Activated T-cell treated with anti-CD3 and anti-CD28 coated beads, Interleukin-2, amount 50 U/mL, for 48 hours (primary cell): Measurements from ENCODE around the gene SMIM41.

Experiments used
- DNase-seq, 2 experiments: peaks; one replicate each; pipeline ENCODE4 v3.0.0-alpha.2; 2020

The SMIM41 gene

DNA sequence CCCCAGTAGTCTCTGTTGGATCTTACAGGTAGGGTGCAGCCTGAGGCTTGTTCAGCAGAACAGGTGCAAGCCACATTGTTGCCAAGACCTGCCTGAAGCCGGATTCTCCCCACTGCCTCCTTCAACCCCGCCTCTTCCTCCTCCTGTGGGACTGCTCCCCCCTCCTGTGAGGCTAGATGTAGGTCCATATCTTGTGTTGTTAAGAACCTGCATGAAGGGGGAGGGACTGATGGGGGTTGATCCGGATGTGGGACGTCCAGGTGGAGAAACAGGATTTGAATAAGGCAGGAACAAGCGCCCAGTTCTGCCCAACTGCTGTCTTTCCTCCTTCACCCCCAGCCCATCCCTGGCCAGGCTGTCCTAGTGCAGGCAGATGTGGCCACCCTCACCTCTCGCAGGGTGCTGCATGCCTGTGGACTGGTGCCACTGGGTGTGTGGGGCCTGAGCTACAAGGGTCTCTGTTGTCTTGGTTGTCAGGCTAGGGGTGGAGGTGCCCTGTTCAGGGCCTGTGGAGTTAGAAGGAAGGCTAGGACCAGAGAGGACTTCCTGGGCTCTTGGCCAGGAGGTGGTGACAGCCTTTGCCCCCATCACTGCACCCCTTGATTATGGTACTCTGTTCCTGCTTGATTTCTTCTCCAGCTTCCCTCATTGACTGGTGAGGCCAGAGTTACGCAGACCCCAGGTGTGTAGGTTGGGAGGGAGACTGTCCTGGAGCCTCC is 26.9 kb upstream of the SMIM41 start:
- DNase-seq, result peak; percentile 35 to 38

DNA sequence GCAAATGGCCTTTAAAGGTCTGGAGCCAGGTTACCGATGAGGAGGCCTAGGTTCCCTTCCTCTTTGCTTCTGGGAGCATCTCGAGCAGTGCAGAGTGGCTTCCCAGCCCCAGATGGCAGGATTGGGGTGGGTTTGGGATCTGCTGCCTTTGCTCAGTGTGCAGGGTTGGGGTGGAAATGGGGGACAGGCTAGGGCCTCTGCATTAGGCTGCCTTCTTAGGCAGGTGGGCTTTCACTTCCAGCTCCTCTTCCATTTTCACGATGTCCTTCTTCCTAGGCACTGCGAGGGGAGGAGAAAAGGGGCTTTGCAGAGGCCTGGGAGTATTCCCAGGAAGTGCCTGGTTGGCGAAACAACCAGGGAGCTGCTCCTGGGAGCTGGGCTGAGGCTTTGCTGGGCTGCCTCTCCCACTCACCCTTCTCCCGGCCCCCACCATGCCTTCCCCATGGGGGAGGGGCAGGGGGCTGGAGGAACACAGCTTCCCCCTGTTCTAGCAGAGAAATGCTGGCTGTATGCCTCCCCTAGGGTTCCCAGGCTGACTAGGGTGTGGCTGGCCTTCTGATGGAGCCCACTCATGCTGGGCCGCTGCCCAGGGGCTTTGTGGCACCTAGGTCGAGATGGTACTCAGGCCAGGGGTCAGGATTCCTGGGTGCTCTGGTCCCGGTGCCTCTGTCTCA is 25.8 kb upstream of the SMIM41 start:
- DNase-seq, result no peak

DNA sequence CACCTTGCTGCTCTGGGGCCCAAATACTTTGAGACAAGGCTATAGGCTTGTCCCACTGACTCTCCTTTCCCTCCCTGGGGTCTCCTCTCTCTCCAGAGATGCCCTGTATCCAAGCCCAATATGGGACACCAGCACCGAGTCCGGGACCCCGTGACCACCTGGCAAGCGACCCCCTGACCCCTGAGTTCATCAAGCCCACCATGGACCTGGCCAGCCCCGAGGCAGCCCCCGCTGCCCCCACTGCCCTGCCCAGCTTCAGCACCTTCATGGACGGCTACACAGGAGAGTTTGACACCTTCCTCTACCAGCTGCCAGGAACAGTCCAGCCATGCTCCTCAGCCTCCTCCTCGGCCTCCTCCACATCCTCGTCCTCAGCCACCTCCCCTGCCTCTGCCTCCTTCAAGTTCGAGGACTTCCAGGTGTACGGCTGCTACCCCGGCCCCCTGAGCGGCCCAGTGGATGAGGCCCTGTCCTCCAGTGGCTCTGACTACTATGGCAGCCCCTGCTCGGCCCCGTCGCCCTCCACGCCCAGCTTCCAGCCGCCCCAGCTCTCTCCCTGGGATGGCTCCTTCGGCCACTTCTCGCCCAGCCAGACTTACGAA is 25.2 kb upstream of the SMIM41 start:
- no peak for DNase-seq

DNA sequence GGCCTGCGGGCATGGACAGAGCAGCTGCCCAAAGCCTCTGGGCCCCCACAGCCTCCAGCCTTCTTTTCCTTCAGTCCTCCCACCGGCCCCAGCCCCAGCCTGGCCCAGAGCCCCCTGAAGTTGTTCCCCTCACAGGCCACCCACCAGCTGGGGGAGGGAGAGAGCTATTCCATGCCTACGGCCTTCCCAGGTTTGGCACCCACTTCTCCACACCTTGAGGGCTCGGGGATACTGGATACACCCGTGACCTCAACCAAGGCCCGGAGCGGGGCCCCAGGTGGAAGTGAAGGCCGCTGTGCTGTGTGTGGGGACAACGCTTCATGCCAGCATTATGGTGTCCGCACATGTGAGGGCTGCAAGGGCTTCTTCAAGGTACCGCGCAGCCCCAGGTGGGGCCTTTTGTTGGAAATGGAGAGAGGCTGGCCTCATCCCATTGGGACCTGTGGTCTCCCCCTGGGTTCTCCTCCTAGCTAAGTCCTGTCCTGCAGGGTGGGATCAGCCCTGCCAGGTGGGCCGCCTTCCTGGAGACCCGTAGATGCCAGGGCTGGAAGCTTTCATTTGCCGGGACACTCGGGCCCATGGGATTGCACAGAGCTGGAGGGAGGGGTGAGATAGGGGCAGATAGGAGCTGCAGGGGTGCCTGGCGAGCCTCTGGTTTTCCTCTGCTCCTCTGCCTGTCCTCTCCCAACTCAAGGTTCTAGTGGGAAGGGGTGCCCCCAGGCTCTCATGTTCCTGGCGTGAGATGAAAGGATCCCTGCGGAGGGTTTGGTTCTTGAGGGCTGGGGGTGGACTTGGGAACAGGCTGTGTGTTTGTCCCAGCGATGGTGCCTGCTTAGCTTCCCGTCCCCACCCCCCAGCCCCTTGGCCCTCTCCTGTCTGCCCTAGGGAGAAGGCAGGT is 24.4 kb upstream of the SMIM41 start:
- no peak for DNase-seq

DNA sequence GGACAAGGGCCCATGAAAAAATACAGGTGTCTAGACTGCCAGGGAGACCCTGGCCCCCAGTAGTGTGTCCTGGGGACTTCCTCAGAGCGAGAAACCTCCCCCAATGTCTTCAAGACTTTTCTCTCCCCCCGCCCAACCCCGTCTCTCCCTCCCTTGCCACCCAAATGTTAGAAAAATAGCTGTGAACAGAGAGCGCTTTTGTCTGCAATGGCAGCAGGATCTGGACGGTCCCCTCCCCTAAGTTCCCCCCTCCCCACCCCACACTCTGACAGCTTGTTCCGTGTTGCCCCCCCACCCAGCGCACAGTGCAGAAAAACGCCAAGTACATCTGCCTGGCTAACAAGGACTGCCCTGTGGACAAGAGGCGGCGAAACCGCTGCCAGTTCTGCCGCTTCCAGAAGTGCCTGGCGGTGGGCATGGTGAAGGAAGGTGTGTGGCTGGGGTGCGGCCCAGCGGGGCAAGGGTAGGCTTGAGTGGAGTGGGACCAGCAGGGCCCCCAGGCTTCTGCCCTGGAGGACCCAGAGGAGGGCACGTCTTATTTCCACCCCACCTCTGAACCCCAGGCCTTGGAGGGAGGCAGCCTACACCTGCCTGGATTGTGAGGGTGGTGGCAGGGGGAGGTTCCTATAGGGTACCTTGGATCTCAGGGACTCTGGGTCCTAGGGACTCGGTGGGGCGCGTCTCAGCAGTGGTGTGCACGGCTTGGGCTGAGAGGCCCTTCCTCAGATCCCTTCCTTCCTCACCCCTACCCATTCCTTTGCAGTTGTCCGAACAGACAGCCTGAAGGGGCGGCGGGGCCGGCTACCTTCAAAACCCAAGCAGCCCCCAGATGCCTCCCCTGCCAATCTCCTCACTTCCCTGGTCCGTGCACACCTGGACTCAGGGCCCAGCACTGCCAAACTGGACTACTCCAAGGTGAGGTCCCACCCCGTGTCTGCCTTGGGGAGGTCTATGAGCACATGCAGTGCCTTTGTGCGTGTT is 23.5 kb upstream of the SMIM41 start:
- DNase-seq, result no peak

DNA sequence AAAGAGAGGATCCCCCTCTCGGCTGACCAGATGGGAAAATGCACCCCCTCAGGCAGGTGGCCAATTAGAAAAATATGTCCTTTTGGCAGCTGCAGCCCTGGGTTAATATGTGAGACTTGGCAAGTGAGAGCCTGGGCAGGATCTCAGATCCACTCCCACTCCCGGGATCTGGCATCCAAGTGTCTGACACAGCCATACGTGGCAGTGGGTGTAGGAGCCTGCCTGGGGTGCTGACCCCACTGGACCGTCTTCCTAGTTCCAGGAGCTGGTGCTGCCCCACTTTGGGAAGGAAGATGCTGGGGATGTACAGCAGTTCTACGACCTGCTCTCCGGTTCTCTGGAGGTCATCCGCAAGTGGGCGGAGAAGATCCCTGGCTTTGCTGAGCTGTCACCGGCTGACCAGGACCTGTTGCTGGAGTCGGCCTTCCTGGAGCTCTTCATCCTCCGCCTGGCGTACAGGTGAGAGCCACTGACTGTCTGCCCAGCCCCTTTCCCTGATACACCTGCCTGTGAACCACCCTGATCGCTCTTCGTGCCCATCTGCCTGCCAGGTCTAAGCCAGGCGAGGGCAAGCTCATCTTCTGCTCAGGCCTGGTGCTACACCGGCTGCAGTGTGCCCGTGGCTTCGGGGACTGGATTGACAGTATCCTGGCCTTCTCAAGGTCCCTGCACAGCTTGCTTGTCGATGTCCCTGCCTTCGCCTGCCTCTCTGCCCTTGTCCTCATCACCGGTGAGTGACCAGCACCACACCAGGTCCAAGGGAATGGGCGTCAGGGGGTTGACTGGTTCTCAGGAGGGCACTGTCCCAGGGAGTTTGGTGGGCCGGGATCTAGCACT is 22.5 kb upstream of the SMIM41 start:
- no peak for DNase-seq

DNA sequence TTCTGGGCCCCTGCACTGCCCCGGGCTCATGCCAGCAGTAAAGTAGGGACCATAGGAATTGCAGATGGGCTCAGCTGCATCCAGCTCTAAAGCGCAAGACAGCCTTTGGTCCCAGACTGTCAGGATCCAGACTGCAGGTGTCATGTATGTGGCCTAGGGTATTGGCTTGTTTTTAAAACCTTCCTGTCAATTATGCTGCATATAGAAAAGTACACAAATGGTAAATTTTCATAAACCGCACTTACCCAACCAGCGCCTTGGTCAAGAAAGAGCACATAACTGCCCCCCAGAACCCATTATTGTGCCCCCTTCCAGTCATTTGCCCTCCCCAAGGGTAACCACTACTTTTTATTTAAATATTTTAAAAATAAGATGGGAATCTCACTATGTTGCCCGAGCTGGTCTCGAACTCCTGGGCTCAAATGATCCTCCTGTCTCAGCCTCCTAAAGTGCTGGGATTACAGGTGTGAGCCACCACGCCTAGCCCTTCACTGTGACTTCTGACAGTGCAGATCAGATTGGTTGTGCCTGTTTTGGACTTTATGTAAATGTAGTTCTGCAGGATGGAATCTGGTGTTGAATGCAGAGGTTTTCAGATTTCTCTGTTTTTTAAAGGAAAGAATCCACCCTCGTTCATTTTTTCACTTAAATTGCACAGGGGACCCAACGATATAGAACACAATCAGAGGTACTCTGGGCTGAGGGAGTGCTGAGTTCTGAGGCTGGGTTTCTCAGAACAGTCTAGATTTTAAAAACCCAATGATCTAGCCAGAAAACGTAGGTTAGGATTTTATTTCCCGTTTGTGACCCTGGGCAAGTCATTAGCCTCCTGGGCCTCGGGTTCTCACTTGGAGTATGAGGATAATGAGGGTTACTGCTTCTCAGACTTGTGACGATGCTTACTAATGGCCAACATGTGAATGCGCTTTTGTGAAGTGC is 21.6 kb upstream of the SMIM41 start:
- no peak for DNase-seq

DNA sequence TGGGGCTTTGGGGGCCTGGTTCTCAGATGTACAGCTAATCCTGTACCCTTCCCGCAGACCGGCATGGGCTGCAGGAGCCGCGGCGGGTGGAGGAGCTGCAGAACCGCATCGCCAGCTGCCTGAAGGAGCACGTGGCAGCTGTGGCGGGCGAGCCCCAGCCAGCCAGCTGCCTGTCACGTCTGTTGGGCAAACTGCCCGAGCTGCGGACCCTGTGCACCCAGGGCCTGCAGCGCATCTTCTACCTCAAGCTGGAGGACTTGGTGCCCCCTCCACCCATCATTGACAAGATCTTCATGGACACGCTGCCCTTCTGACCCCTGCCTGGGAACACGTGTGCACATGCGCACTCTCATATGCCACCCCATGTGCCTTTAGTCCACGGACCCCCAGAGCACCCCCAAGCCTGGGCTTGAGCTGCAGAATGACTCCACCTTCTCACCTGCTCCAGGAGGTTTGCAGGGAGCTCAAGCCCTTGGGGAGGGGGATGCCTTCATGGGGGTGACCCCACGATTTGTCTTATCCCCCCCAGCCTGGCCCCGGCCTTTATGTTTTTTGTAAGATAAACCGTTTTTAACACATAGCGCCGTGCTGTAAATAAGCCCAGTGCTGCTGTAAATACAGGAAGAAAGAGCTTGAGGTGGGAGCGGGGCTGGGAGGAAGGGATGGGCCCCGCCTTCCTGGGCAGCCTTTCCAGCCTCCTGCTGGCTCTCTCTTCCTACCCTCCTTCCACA is 20.7 kb upstream of the SMIM41 start:
- no peak for DNase-seq

DNA sequence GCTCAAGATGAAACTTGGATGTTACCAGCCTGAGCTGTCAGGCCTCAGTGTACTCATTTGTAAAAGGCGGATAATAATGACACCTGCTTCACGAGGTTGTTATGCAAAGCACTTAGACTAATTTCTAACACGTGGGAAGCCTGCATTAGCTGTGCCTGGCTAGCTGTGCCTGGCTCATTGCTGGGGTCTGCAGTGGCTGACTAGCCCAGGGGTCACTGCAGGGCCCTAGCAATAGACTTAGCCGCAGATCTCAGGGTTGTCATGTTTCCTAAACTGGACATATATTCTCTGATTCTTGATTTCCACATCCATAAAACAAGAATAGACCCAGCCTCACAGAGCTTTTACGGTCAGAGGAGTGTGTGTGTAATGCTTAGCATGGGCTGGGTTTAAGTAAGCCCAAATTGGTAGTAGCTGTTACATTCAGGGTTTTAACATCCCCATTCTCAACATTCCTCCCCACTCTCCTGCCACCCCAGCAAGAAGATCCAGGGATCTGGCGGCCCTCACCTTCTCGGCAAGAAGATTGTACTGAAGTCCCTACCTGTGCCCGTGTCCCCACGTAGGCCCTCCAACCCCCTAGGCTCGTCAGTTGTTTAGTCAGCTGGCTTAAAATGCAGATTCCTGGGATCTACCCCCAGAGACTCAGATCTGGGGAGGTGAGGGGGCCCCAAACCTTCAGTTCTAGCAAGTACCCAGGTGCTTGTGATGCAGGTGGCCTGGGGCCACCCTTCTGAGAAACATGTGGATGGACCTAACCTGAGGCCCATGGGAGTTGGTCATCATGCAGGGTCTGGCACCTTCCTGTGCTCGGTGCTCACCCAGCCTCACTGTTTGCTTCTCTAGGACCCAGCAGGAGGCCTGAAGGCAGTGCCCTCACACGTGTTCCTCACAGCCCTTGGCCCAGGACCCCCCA is 19.7 kb upstream of the SMIM41 start:
- no peak for DNase-seq

DNA sequence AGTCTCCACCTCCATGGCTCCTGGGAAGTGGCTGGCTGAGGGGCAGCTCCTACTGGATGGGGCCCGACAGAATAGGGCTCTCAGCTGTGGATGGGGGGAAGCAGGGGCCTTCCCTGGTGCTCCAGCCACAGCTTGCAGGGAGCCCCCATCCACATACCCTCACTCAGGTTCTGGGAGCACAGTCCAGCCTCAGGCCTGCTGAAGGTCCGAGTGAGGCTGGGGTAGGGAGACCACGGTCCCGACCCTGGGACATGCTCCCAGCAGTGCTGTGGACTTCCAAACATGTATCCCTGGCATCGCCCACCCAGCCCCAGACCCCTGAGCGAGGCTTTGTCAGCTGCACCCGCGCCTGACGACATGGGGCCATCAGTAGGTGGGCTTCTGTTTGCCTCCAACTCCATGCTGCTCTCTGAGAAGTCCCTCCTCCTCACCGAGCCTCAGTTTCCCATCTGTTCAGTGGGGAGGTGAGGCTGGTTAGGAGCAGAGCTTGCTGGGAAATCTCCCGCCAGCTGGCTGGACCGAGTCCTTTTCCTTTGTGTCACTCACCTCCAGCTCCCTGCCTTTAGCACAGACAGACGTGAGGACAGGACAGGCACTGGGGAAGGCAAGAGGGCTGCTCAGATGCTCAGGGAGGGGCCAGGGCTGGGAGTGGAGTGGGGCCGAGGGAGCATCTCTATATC is 18.9 kb upstream of the SMIM41 start:
- no peak for DNase-seq

DNA sequence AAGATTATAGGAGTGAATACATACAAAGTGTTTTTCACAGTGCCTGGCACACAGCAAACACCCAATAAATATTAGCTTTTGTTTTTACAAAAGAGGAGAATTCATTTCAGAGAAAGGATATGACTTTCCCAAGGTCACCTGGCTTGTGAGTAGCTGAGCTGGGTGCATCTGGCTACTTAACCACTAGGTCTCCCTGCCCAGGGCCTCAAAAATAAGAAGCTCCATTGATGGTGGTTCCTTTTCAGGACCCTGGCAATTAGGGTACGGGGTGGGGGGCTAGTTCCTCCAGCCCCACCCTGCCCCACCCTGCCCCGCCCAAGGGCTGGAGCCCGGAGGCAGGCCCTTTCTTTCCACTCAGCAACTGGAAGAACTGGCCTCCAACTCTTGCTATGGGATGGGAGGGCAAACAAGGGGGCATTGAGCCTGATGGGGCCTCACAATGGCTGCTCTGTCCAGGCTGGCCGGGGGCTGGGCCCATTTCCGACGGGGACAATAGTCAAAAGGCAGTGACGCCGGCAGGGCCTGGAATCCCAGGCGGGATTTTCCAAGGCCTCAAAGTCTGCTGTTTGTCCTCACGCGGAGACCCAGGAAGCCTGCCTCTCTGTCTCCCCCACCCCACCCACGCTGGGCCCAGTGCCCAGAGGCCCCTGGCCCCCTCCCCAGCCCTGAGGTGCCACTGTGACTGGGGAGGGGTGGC is 17.9 kb upstream of the SMIM41 start:
- no peak for DNase-seq

DNA sequence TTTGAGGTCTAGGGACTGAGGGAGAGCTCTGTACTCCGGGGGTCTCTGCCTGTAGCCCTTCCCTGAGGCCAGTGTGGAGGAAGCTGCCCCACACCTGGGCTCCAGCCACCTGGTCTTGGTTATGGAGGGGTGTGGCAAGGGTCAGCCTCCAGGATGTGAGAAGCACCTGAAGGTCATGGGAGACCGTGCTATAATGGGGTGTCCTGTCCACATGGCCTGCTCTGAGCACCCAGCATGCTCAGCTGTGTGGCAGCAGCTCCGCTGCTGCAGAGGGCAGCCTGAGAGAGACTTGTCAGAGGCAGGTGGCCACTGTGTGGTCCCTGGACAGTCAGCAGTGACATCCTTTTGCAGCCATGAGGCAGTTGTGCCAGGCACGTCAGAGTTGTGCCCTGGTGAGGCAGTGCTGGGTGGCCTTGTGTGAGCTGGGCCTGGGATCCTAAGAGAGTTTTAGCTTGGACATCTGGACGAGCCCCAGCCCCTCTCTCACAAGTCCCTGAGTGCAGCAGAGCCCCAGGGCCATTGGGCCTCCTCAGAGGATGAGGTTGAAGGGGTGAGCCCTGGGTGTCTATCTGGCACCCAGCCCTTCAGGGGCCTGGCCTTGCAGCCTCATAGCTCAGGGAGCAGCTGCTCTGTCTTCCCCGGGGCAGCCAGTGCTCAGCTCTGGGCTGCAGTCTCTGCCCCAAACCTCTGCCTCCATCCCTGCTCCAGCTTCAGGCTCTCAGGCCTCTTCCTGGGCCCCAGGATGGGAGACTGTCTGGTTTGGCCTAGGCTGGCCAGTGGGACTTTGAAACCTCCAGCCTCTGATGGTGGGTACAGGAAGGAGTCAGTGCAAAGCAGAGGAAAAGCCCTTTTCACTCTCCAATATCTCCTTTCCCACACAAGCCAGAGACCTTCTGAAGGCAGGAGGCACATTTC is 17.1 kb upstream of the SMIM41 start:
- DNase-seq, result no peak

DNA sequence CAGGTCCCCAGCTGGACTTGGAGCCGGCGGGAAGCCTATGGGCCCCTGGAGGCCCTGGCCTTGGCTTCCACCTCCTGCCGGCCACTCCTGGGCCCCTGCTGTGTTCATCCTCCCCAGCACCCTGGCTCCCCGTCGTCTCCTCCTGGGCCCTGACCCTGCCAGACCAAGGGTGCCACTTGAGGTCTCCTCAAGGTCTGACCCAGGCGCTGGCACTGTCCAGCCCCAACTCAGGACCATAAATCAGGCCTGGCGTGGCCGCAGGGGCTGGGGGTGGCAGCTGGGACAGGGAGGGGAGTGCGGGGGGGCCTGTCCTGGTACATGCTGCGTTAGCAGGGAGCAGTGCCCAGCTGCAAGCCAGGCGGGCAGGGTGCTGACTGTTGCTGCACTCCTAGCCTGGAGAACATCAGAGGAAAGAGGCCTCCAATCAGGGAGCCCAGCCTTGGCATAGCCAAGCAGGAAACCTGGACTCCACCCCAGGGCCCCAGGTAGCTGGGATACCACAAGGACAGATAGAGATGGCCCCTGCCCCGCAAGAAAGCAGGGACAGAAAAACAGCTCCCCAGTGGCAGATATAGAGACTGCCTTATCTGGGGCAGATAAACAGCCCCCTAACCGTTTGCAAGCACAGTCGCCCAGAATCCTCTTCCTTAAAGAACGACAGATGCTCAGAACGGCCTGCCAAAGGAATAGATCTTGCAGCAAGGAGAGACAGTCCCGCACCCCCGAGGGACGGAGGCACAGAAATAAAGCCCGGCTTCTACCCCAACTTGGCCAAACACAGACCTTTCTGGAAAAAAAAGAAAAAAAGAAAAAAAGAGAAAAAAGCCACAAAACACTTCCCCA is 16.2 kb upstream of the SMIM41 start:
- DNase-seq, result no peak

DNA sequence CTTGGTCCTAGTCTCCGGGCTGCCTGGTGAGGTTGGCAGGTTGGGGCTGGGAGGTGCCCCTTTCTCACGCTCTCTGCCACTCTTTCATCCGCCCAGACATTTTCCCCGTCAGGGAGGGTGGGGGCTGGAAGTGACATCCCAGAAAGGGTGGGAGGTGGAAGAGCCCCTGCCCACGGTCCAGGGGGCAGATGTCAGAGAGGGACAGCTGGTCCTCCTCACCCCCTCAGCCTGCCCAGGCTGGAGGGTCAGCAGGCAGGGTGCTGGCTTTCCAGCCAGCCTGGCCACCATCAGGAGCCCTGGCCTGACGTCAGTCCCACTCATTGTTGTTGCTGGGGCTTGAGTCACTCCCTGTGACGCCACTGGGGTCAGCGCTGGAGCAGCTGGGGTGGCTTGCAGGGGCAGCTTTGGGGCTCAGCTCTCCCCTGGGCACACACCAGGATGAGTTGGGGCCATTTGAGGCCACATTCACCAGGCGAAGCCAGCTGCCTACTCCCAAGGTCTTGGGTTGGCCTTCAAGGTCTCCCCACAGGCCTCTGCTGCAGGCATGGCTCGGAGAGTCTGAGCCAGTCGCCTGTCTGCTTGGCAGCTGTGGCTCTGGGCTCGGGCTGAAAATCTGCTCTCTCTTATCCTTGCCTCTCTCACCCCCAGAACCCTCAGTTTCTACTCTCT is 15.4 kb upstream of the SMIM41 start:
- DNase-seq, result no peak
